SKM-1 treated with dmso at 0.1 percent for 144 hours (cell line): ENCODE data around the gene PARK7.

Experiments
- DNase-seq: peaks from one replicate; lab custom pipeline; 2025; ENCODE audit not compliant: unreplicated experiment; lab: John Stamatoyannopoulos, UW

Gene PARK7

GRCh38 chr1:7980984-7981383 is 19.5 kb downstream of the PARK7 start:
- no peak for DNase-seq

- DNase-seq = no peak
Observed at GRCh38 chr1:7983086-7983778, 21.7 kb downstream of the PARK7 start.

GRCh38 chr1:7984811-7985210 is 23.3 kb downstream of the PARK7 start:
- no peak for DNase-seq

- no peak for DNase-seq
Observed at GRCh38 chr1:7985851-7986612, 24.5 kb downstream of the PARK7 start.

- DNase-seq = no peak
Observed at GRCh38 chr1:7987528-7987927, 26.0 kb downstream of the PARK7 start.

GRCh38 chr1:7988576-7988975 is 27.1 kb downstream of the PARK7 start:
- no peak for DNase-seq

GRCh38 chr1:7989762-7990428 is 28.4 kb downstream of the PARK7 start:
- no peak for DNase-seq

- no peak for DNase-seq
Observed at GRCh38 chr1:7991504-7992440, 30.3 kb downstream of the PARK7 start.

- no peak for DNase-seq
Observed at GRCh38 chr1:7992885-7993284, 31.4 kb downstream of the PARK7 start.

- DNase-seq = no peak
Observed at GRCh38 chr1:7993593-7994479, 32.3 kb downstream of the PARK7 start.

GRCh38 chr1:7994827-7995226 is 33.3 kb downstream of the PARK7 start:
- no peak for DNase-seq

GRCh38 chr1:7995437-7995836 is 33.9 kb downstream of the PARK7 start:
- DNase-seq = no peak

GRCh38 chr1:8002329-8002910 is 40.9 kb downstream of the PARK7 start:
- DNase-seq = no peak

GRCh38 chr1:8002921-8003320 is 41.4 kb downstream of the PARK7 start:
- DNase-seq = no peak

- no peak for DNase-seq
Observed at GRCh38 chr1:8003438-8004112, 42.1 kb downstream of the PARK7 start.

GRCh38 chr1:8004113-8004802 is 42.7 kb downstream of the PARK7 start:
- DNase-seq = no peak

GRCh38 chr1:8004803-8005573 is 43.5 kb downstream of the PARK7 start:
- DNase-seq = peak; percentile 22
